HCT116 (cell line): Measurements from ENCODE around the gene RMI2. TPM values are rescaled to one million over a fixed set of nuclear protein-coding genes. Genes with fewer than 3 reads are reported as not detected.

Experiments used
- ATAC-seq: fragments of 200-7000 bp; cut with Tn5 transposase; 2 replicates; pipeline ENCODE4 v1.9.1; 2020; ENCODE audit warnings: mild to moderate bottlenecking, moderate library complexity
- BruUV-seq: library from RNA; stranded (reverse); fragments of 400-500 nt; replicated peaks from 2 replicates; lab custom pipeline; 2021; lab: Mats Ljungman, UMichigan
- CTCF ChIA-PET: fragments of 300-600 bp; sonication (Branson Sonifier 250); formaldehyde crosslinking; loops from one replicate; lab custom pipeline; 2021; ENCODE audit warnings: antibody characterized with exemption; lab: Charles Lee
- POLR2A ChIA-PET: fragments of 300-600, 350-600 bp; sonication (Branson Sonifier 250); formaldehyde crosslinking; loops from one replicate; lab custom pipeline; 2021; ENCODE audit warnings: antibody characterized with exemption; lab: Charles Lee
- RAD21 ChIA-PET, 2 experiments: fragments of 300-600 bp; sonication (Branson Sonifier 250); formaldehyde crosslinking; loops; one replicate each; lab custom pipeline; 2023; ENCODE audit warnings: low total read pairs in 2 of 2; ENCODE audit not compliant: uncharacterized antibody in 2 of 2, unreplicated experiment in 2 of 2, low non-redundant PET in 1 of 2; lab: Charles Lee
- DNase-seq: peaks from one replicate; pipeline ENCODE4 v3.0.0-alpha.2; 2010; ENCODE audit warnings: low read depth, low spot score
- H2AFZ ChIP-seq: fragments of 200-600 bp; shearing (Covaris generic), sonication (generic); 2 replicates; pipeline ENCODE4 v1.6.1; 2017; ENCODE audit warnings: low read depth, mixed run types, mixed read lengths, antibody characterized with exemption, low read length; ENCODE audit not compliant: poor library complexity, severe bottlenecking
- H3K27ac ChIP-seq: 2 replicates; pipeline ENCODE4 v1.5.1; 2012; ENCODE audit warnings: low read depth, low read length
- H3K27me3 ChIP-seq: fragments of 200-600 bp; sonication (generic); 2 replicates; pipeline ENCODE4 v1.6.1; 2016; ENCODE audit warnings: mixed run types, low read length, mixed read lengths; ENCODE audit not compliant: insufficient read depth
- H3K36me3 ChIP-seq, 2 experiments: fragments of 200-500 bp in 1 of 2; fragments of 200-600 bp in 1 of 2; sonication (Bioruptor generic) in 1 of 2; sonication (generic) in 1 of 2; 2 replicates each; pipeline versions ENCODE4 v1.5.1 to v1.6.1; 2014 to 2016; ENCODE audit warnings: low read length in 2 of 2, inconsistent platforms in 1 of 2, mixed read lengths in 1 of 2, mixed run types in 1 of 2; ENCODE audit not compliant: insufficient read depth in 2 of 2, control insufficient read depth in 1 of 2
- H3K4me1 ChIP-seq, 2 experiments: fragments of 200-600 bp in 1 of 2; sonication (generic) in 1 of 2; 2 replicates each; pipeline versions ENCODE4 v1.5.1 to v1.6.1; 2012 to 2017; ENCODE audit warnings: low read length in 2 of 2, inconsistent platforms in 1 of 2, mild to moderate bottlenecking in 1 of 2, mixed read lengths in 1 of 2, mixed run types in 1 of 2, moderate library complexity in 1 of 2; ENCODE audit not compliant: insufficient read depth in 2 of 2, control insufficient read depth in 1 of 2
- H3K4me2 ChIP-seq: fragments of 200-600 bp; sonication (generic); 2 replicates; pipeline ENCODE4 v1.6.1; 2017; ENCODE audit warnings: mixed run types, low read length, mixed read lengths
- H3K4me3 ChIP-seq, 2 experiments: fragments of 200-600 bp in 1 of 2; sonication (generic) in 1 of 2; replicated peaks in 1 of 2; 2 replicates each; pipeline ENCODE4 v1.5.1; 2011 to 2016; ENCODE audit warnings: low read length in 2 of 2, control low read depth in 1 of 2, low read depth in 1 of 2, mild to moderate bottlenecking in 1 of 2, mixed read lengths in 1 of 2, mixed run types in 1 of 2
- H3K79me2 ChIP-seq: fragments of 200-600 bp; sonication (generic); 2 replicates; pipeline ENCODE4 v1.6.1; 2017; ENCODE audit warnings: mild to moderate bottlenecking, mixed run types, low read length, moderate library complexity, mixed read lengths; ENCODE audit not compliant: insufficient read depth
- H3K9ac ChIP-seq: fragments of 200-600 bp; sonication (generic); 2 replicates; pipeline ENCODE4 v1.6.1; 2016; ENCODE audit warnings: low read length, mixed read lengths
- H3K9me2 ChIP-seq: fragments of 200-600 bp; sonication (generic), shearing (Covaris generic); 2 replicates; pipeline ENCODE4 v1.6.1; 2017; ENCODE audit warnings: mixed run types, mild to moderate bottlenecking, moderate library complexity; ENCODE audit not compliant: insufficient read depth
- H3K9me3 ChIP-seq, 2 experiments: fragments of 200-500 bp in 1 of 2; fragments of 200-600 bp in 1 of 2; sonication (Bioruptor generic) in 1 of 2; sonication (generic) in 1 of 2; 2 replicates each; pipeline ENCODE4 v1.6.1; 2014 to 2017; ENCODE audit warnings: low read length in 2 of 2, mixed read lengths in 2 of 2, inconsistent platforms in 1 of 2, low read depth in 1 of 2, mild to moderate bottlenecking in 1 of 2, mixed run types in 1 of 2, moderate library complexity in 1 of 2; ENCODE audit not compliant: control insufficient read depth in 1 of 2, insufficient read depth in 1 of 2
- H4K20me1 ChIP-seq: fragments of 200-600 bp; sonication (generic), shearing (Covaris generic); 2 replicates; pipeline ENCODE4 v1.6.1; 2017; ENCODE audit warnings: mixed run types, mild to moderate bottlenecking, moderate library complexity; ENCODE audit not compliant: insufficient read depth
- ELF1 ChIP-seq: IDR thresholded peaks from 2 replicates; pipeline ENCODE4 v1.6.1; 2012; ENCODE audit warnings: low read depth, borderline replicate concordance
- EZH2 ChIP-seq: fragments of 200-600 bp; sonication (generic); IDR thresholded peaks from 2 replicates; pipeline ENCODE4 v1.6.1; 2017; ENCODE audit warnings: antibody characterized with exemption, mixed run types
- POLR2AphosphoS5 ChIP-seq: IDR thresholded peaks from 2 replicates; pipeline ENCODE4 v1.6.1; 2011; ENCODE audit warnings: mild to moderate bottlenecking, low read depth, low read length, moderate library complexity
- SIN3A ChIP-seq: IDR thresholded peaks from 2 replicates; pipeline ENCODE4 v1.6.1; 2012; ENCODE audit warnings: low read depth
- SP1 ChIP-seq: IDR thresholded peaks from 2 replicates; pipeline ENCODE4 v1.6.1; 2012; ENCODE audit warnings: low read depth
- SRF ChIP-seq: IDR thresholded peaks from 2 replicates; pipeline ENCODE4 v1.6.1; 2012; ENCODE audit warnings: low read depth
- TCF7L2 ChIP-seq: IDR thresholded peaks from 2 replicates; pipeline ENCODE4 v1.7.0; 2011; ENCODE audit warnings: borderline replicate concordance, inconsistent platforms; ENCODE audit not compliant: insufficient read depth, insufficient read length; ENCODE audit errors: extremely low read depth
- YY1 ChIP-seq: IDR thresholded peaks from 2 replicates; pipeline ENCODE4 v1.6.1; 2011; ENCODE audit warnings: low read length, low read depth, moderate library complexity, mild to moderate bottlenecking; ENCODE audit not compliant: insufficient replicate concordance; ENCODE audit errors: extremely low read depth
- ZBTB33 ChIP-seq: IDR thresholded peaks from 2 replicates; pipeline ENCODE4 v1.6.1; 2011; ENCODE audit warnings: mild to moderate bottlenecking, low read length, moderate library complexity; ENCODE audit not compliant: insufficient replicate concordance; ENCODE audit errors: extremely low read depth
- ZFX ChIP-seq: fragments of 450-650 bp; IDR thresholded peaks from 2 replicates; pipeline ENCODE4 v1.6.1; 2017
- intact Hi-C: fragments of 100-400 bp; cut with micrococcal nuclease; formaldehyde crosslinking; loops from 2 replicates; pipeline ENCODE4 v1.10.0; 2022
- total RNA-seq: library from RNA; stranded (reverse); gene quantifications from one replicate; pipeline ENCODE4 v1.2.1, GENCODE V29; 2021; ENCODE audit not compliant: unreplicated experiment
- TF ChIP-seq, protein P1 (sequence below): IDR thresholded peaks from 2 replicates; pipeline ENCODE4 v1.6.1; 2012
- TF ChIP-seq, protein P2 (sequence below), 3 experiments: fragments of 200-600 bp in 1 of 3; sonication (generic) in 1 of 3; IDR thresholded peaks in 2 of 3; conservative IDR thresholded peaks in 1 of 3; 2 replicates each; pipeline ENCODE4 v1.5.1; 2012 to 2017; ENCODE audit warnings: low read depth in 2 of 3, low read length in 2 of 3, antibody characterized with exemption in 1 of 3, borderline replicate concordance in 1 of 3, control low read depth in 1 of 3, mild to moderate bottlenecking in 1 of 3, mixed read lengths in 1 of 3, mixed run types in 1 of 3, moderate library complexity in 1 of 3; ENCODE audit not compliant: insufficient read depth in 1 of 3

RMI2 gene
- total RNA-seq, 1 experiment from 2014 or later: 19.9 TPM

DNA sequence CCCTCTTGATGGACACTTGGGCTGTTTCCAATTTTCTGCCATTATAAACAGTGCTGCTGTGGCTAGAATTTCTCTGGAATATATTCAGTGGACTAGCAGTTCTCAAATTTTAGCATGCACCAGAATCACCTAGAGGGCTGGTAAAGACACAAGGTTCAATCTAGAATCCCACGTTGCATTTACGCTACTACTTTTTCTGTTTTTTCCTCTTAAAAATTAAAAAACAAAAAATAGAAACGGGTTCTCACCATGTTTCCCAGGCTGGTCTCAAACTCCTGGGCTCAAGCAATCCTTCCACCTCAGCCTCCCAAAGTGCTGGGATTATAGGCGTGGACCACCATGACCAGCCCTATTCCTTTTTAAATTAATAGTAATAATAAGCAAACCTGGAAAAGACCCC lies 49.6 kb upstream of the RMI2 start:
- Histone ChIP-seq H3K4me3 (no peak overlapping the region), H3K36me3 (no peaks in the 10 kb centered on the region), H3K4me2 (no peak overlapping the region), H3K4me1 (no peaks in the 10 kb centered on the region), H2AFZ (no peak overlapping the region), H3K27ac (no peak overlapping the region), H3K27me3 (no peaks in the 10 kb centered on the region), H3K79me2 (no peaks in the 10 kb centered on the region), H4K20me1 (no peaks in the 10 kb centered on the region), H3K9me2 (no peaks in the 10 kb centered on the region), H3K9me3 (no peaks in the 10 kb centered on the region), H3K9ac (no peak overlapping the region)
- ATAC-seq (no peak), DNase-seq (no peak)
- POLR2A ChIA-PET: no interaction called here
- intact Hi-C loops: no loop called here
- no peak for TF ChIP-seq YY1
- TF ChIP-seq, protein P1, sequence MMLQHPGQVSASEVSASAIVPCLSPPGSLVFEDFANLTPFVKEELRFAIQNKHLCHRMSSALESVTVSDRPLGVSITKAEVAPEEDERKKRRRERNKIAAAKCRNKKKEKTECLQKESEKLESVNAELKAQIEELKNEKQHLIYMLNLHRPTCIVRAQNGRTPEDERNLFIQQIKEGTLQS: no peak
- TF ChIP-seq SIN3A: no peak
- no peak for TF ChIP-seq EZH2
- TF ChIP-seq ZBTB33: no peak
- no peak for TF ChIP-seq ZFX
- TF ChIP-seq POLR2AphosphoS5: no peak
- TF ChIP-seq, protein P2, sequence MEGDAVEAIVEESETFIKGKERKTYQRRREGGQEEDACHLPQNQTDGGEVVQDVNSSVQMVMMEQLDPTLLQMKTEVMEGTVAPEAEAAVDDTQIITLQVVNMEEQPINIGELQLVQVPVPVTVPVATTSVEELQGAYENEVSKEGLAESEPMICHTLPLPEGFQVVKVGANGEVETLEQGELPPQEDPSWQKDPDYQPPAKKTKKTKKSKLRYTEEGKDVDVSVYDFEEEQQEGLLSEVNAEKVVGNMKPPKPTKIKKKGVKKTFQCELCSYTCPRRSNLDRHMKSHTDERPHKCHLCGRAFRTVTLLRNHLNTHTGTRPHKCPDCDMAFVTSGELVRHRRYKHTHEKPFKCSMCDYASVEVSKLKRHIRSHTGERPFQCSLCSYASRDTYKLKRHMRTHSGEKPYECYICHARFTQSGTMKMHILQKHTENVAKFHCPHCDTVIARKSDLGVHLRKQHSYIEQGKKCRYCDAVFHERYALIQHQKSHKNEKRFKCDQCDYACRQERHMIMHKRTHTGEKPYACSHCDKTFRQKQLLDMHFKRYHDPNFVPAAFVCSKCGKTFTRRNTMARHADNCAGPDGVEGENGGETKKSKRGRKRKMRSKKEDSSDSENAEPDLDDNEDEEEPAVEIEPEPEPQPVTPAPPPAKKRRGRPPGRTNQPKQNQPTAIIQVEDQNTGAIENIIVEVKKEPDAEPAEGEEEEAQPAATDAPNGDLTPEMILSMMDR (IDR thresholded peaks at IDR 0.05 in 2 of 3, conservative IDR thresholded peaks at IDR 0.05 in 1 of 3; ENCODE audit: borderline replicate concordance in 1 of 3, insufficient read depth in 1 of 3, low read depth in 2 of 3, low read length in 2 of 3): no peak
- TF ChIP-seq ELF1: no peak
- no peak for TF ChIP-seq TCF7L2
- TF ChIP-seq SRF: no peak
- TF ChIP-seq SP1: no peak
- CTCF ChIA-PET: no interaction called here
- RAD21 ChIA-PET: no interaction called here
- BruUV-seq: no TSS peak
